Cardiac muscle cell (in vitro differentiated cells and primary cell): ENCODE measurements around the gene RAI14. TPM values are rescaled to one million over a fixed set of nuclear protein-coding genes. Genes with fewer than 3 reads are reported as not detected.
A peak's percentile ranks its signal among the peaks of the same experiment; 100 is the strongest.

Source experiments
- DNase-seq, 2 donors: peaks; one replicate each; pipeline versions ENCODE4 v3.0.0 to v3.0.0-alpha.2; 2010 to 2017; ENCODE audit warnings: low read depth in 1 of 2, low spot score in 1 of 2
- H3K27ac ChIP-seq: fragments of 200-600 bp; sonication (generic); 2 replicates; pipeline ENCODE4 v1.5.1; 2016
- H3K27me3 ChIP-seq: fragments of 200-600 bp; sonication (generic); 2 replicates; pipeline ENCODE4 v1.6.0; 2016; ENCODE audit warnings: control low read depth
- H3K36me3 ChIP-seq: fragments of 200-600 bp; sonication (generic); 2 replicates; pipeline ENCODE4 v1.5.1; 2016; ENCODE audit warnings: control low read depth
- H3K4me1 ChIP-seq: fragments of 200-600 bp; sonication (generic); 2 replicates; pipeline ENCODE4 v1.8.1; 2017; ENCODE audit warnings: low read depth, mild to moderate bottlenecking, mixed run types
- H3K4me3 ChIP-seq: fragments of 200-600 bp; sonication (generic); 2 replicates; pipeline ENCODE4 v1.5.1; 2016; ENCODE audit warnings: mild to moderate bottlenecking
- H3K9me3 ChIP-seq: fragments of 200-600 bp; sonication (generic); 2 replicates; pipeline ENCODE4 v1.5.1; 2017; ENCODE audit warnings: low read depth, mild to moderate bottlenecking, control low read depth
- CTCF ChIP-seq: IDR thresholded peaks from 2 replicates; pipeline ENCODE4 v1.5.1; 2012; ENCODE audit warnings: low read depth, mild to moderate bottlenecking, low read length
- polyA plus RNA-seq: library from polyadenylated mRNA; unstranded; fragments of >200 nt; fragmentation: Nextera tagmentation; extraction: Ambion mirVana; gene quantifications from 2 replicates; pipeline ENCODE4 v1.2.1, GENCODE V29; 2016
- total RNA-seq: library from RNA; depleted of rRNA; stranded (reverse); fragments of >200 nt; gene quantifications from 2 replicates; pipeline ENCODE4 v1.2.3, GENCODE V29; 2016

Gene RAI14
- total and polyA plus RNA-seq, 2 experiments from 2014 or later: 9.6 to 11.6 TPM

DNA sequence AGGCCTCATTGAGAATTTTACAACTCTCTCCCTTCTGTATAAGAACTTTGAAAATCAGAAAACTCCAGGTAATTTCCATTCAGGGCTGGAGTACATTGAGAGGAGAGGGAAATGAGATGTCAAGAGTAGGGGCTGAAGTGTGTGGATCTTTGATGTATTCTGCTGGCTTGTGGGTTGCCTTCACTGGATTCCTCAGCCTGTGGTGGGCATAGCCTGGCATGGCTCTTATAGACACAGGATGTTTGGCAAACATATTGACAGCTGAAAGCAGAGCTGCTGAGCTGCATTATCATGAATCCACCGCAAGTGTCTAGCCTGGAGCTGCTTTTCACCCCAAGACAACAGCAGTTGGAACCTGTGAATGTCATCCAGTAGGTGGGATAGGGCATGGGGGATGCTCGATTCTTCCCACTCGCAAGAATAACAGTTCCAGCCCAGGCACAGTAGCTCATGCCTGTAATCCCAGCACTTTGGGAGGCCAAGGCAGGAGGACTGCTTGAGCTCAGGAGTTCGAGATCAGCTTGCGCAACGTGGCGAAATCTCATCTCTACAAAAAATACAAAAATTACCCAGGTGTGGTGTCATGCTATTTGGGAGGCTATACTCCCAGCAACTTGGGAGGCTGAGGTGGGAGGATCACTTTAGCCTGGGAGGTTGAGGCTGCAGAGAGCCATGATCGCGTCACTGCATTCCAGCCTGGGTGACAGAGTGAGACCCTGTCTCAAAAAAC is 146.9 kb downstream of the RAI14 start:
- no peaks in the 10 kb centered on the region for H3K9me3 ChIP-seq
- no peak overlapping the region for H3K27ac ChIP-seq
- no peaks in the 10 kb centered on the region for H3K27me3 ChIP-seq
- no peak for TF ChIP-seq CTCF
- no peaks in the 10 kb centered on the region for H3K36me3 ChIP-seq
- H3K4me3 ChIP-seq: no peak overlapping the region
- DNase-seq: no peak
- peaks cover 4% of the 10 kb centered on the region for H3K4me1 ChIP-seq

- peak in 1 of 2 donors; percentile 34 for DNase-seq
- Histone ChIP-seq H3K4me3 (no peak overlapping the region), H3K36me3 (no peaks in the 10 kb centered on the region), H3K27me3 (no peaks in the 10 kb centered on the region), H3K4me1 (peaks cover 4% of the 10 kb centered on the region), H3K9me3 (no peaks in the 10 kb centered on the region), H3K27ac (no peak overlapping the region)
- TF ChIP-seq CTCF: no peak
Observed at GRCh38 chr5:34803974-34804732, 148.0 kb downstream of the RAI14 start.

GRCh38 chr5:34804913-34805312 is 148.8 kb downstream of the RAI14 start:
- Histone ChIP-seq H3K27ac (no peak overlapping the region), H3K36me3 (no peaks in the 10 kb centered on the region), H3K27me3 (no peaks in the 10 kb centered on the region), H3K4me1 (peaks cover 4% of the 10 kb centered on the region), H3K9me3 (no peaks in the 10 kb centered on the region), H3K4me3 (no peak overlapping the region)
- DNase-seq: no peak
- TF ChIP-seq CTCF: no peak

DNA sequence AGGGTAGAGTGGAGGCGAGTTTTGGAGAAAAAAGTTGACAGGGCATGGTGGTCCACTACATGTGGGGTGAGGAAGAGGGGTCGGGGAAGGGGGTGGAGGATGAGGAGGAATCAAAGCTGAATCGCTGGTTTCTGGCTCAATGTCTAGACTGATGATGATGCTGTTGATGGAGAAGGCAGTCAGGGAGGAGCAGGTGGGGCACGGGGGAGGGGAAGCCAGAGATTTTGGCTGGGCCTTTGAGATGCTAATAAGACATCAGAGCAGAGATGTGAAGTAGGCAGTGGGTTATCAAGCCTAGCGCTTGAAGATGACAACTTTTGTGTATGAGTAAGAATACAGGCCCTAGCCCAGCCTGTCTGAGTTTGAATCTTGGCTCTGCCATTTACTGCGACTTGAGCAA is 150.4 kb downstream of the RAI14 start:
- no peak overlapping the region for H3K4me3 ChIP-seq
- peaks cover 4% of the 10 kb centered on the region for H3K4me1 ChIP-seq
- H3K27me3 ChIP-seq: no peaks in the 10 kb centered on the region
- no peak overlapping the region for H3K27ac ChIP-seq
- no peak for DNase-seq
- TF ChIP-seq CTCF: no peak
- H3K36me3 ChIP-seq: no peaks in the 10 kb centered on the region
- H3K9me3 ChIP-seq: no peaks in the 10 kb centered on the region

GRCh38 chr5:34811706-34812105 is 155.6 kb downstream of the RAI14 start:
- Histone ChIP-seq H3K27ac (no peak overlapping the region), H3K9me3 (no peaks in the 10 kb centered on the region), H3K36me3 (no peaks in the 10 kb centered on the region), H3K4me1 (peaks cover 4% of the 10 kb centered on the region), H3K27me3 (no peaks in the 10 kb centered on the region), H3K4me3 (no peak overlapping the region)
- no peak for DNase-seq
- TF ChIP-seq CTCF: no peak
